Keratinocyte (primary cell): ENCODE results near the gene HMGCR. TPM values are rescaled to one million over a fixed set of nuclear protein-coding genes. Genes with fewer than 3 reads are reported as not detected.

ENCODE experiments used
- DNase-seq: peaks from one replicate; pipeline ENCODE4 v3.0.0-alpha.2; 2011; ENCODE audit warnings: low read depth, missing footprints, low spot score
- FAIRE-seq: peaks from 2 replicates; lab custom pipeline; 2011; peaks lifted over from hg19 to GRCh38; lab: Jason Lieb, UNC
- H2AFZ ChIP-seq: 2 replicates; pipeline ENCODE4 v1.6.0; 2012; ENCODE audit warnings: low read length, control low read depth, inconsistent platforms; ENCODE audit not compliant: control insufficient read depth
- H3K27ac ChIP-seq: 2 replicates; pipeline ENCODE4 v1.5.1; 2011; ENCODE audit warnings: low read length; ENCODE audit not compliant: control insufficient read depth, insufficient read depth
- H3K27me3 ChIP-seq: 3 replicates; pipeline ENCODE4 v1.6.0; 2011; ENCODE audit warnings: low read length; ENCODE audit not compliant: control insufficient read depth, insufficient read depth; ENCODE audit errors: extremely low read depth
- H3K36me3 ChIP-seq, 2 experiments: 2 replicates in 1 of 2; 3 replicates in 1 of 2; pipeline ENCODE4 v1.5.1; 2011; ENCODE audit warnings: low read length in 2 of 2, mild to moderate bottlenecking in 1 of 2; ENCODE audit not compliant: control insufficient read depth in 2 of 2, insufficient read depth in 2 of 2; ENCODE audit errors: extremely low read depth in 1 of 2
- H3K4me1 ChIP-seq: 3 replicates; pipeline ENCODE4 v1.5.1; 2011; ENCODE audit warnings: low read length; ENCODE audit not compliant: control insufficient read depth, insufficient read depth; ENCODE audit errors: extremely low read depth
- H3K4me2 ChIP-seq: 3 replicates; pipeline ENCODE4 v1.6.0; 2011; ENCODE audit warnings: low read depth, low read length; ENCODE audit not compliant: control insufficient read depth, insufficient read depth; ENCODE audit errors: extremely low read depth
- H3K4me3 ChIP-seq, 3 experiments: fragments of 200-600 bp in 1 of 3; sonication (generic) in 1 of 3; 2 replicates in 2 of 3; 3 replicates in 1 of 3; pipeline ENCODE4 v1.5.1; 2011 to 2016; ENCODE audit warnings: low read length in 3 of 3, mild to moderate bottlenecking in 3 of 3, control low read depth in 2 of 3, inconsistent platforms in 1 of 3, low read depth in 1 of 3, mixed read lengths in 1 of 3, mixed run types in 1 of 3, moderate library complexity in 1 of 3; ENCODE audit not compliant: control insufficient read depth in 2 of 3, insufficient read depth in 2 of 3; ENCODE audit errors: extremely low read depth in 1 of 3
- H3K79me2 ChIP-seq: 2 replicates; pipeline ENCODE4 v1.6.0; 2012; ENCODE audit warnings: low read length; ENCODE audit not compliant: control insufficient read depth, insufficient read depth
- H3K9ac ChIP-seq: 3 replicates; pipeline ENCODE4 v1.6.0; 2011; ENCODE audit warnings: low read length; ENCODE audit not compliant: control insufficient read depth, insufficient read depth; ENCODE audit errors: extremely low read depth
- H3K9me1 ChIP-seq: 3 replicates; pipeline ENCODE4 v1.6.0; 2011; ENCODE audit warnings: low read length; ENCODE audit not compliant: control insufficient read depth, insufficient read depth; ENCODE audit errors: extremely low read depth
- H3K9me3 ChIP-seq: 2 replicates; pipeline ENCODE4 v1.5.1; 2012; ENCODE audit warnings: low read depth, low read length; ENCODE audit not compliant: control insufficient read depth
- H4K20me1 ChIP-seq: 3 replicates; pipeline ENCODE4 v1.6.0; 2011; ENCODE audit warnings: low read length; ENCODE audit not compliant: control insufficient read depth, insufficient read depth; ENCODE audit errors: extremely low read depth
- CTCF ChIP-seq, 3 experiments: IDR thresholded peaks in 1 of 3; conservative IDR thresholded peaks in 1 of 3; optimal IDR thresholded peaks in 1 of 3; 2 replicates in 2 of 3; 3 replicates in 1 of 3; pipeline versions ENCODE3 to v1.5.1; 2011; ENCODE audit warnings: low read length in 3 of 3, mild to moderate bottlenecking in 3 of 3, moderate library complexity in 2 of 3, control low read depth in 1 of 3, inconsistent platforms in 1 of 3; ENCODE audit not compliant: insufficient read depth in 2 of 3; ENCODE audit errors: extremely low read depth in 1 of 3
- EZH2 ChIP-seq: IDR thresholded peaks from one replicate; pipeline ENCODE4 v1.6.1; 2012; ENCODE audit warnings: inconsistent platforms, mild to moderate bottlenecking, low read length, moderate library complexity
- dilution Hi-C: fragments of 300-500 bp; cut with MboI; formaldehyde crosslinking; loops from one replicate; pipeline ENCODE4 v1.7.0; 2020; ENCODE audit warnings: low sequenced_read_pairs; ENCODE audit not compliant: extremely low pct_ligation_motif_present
- polyA plus RNA-seq, 5 experiments: library from polyadenylated mRNA; depleted of rRNA in 3 of 5; stranded (reverse) in 3 of 5; stranded (forward) in 1 of 5; unstranded in 1 of 5; fragments of >200 nt; gene quantifications; 1 replicate in 1 of 5; 2 replicates in 3 of 5; 3 replicates in 1 of 5; pipeline versions ENCODE4 v1.2.1 to v1.2.3, GENCODE V29; 2011 to 2012; ENCODE audit warnings: missing spikeins in 2 of 5, low read depth in 1 of 5, low replicate concordance in 1 of 5

The HMGCR gene
- polyA plus RNA-seq, 1 donor (not counting 4 experiments of a cell fraction or from before 2014, with no cell fraction given), result 181 TPM

- Histone ChIP-seq H3K9me1 (peaks cover 2% of the 10 kb centered on the region), H3K4me3 (peak overlapping the region; percentile 66 to 97 (median 93)), H3K79me2 (peaks cover 53% of the 10 kb centered on the region), H3K27me3 (no peaks in the 10 kb centered on the region), H4K20me1 (peaks cover 23% of the 10 kb centered on the region), H3K4me1 (peaks cover 43% of the 10 kb centered on the region), H3K4me2 (peak overlapping the region; percentile 93), H2AFZ (no peak overlapping the region), H3K9ac (peak overlapping the region; percentile 89), H3K27ac (peak overlapping the region; percentile 86), H3K36me3 (peaks cover 0 to 2% of the 10 kb centered on the region in 2 experiments), H3K9me3 (no peaks in the 10 kb centered on the region)
- DNase-seq (no peak), FAIRE-seq (no peak)
- dilution Hi-C loops, result no loop called here
- no peak for TF ChIP-seq CTCF (optimal IDR thresholded peaks at IDR 0.05 in 1 of 3, IDR thresholded peaks at IDR 0.05 in 1 of 3, conservative IDR thresholded peaks at IDR 0.05 in 1 of 3; ENCODE audit: extremely low read depth in 1 of 3, insufficient read depth in 2 of 3, low read length in 3 of 3)
- TF ChIP-seq EZH2, result no peak
These were observed 474 bp downstream of the HMGCR start for GRCh38 chr5:75337366-75338021.

- peaks cover 62% of the 10 kb centered on the region for H3K79me2 ChIP-seq
- peak overlapping the region; percentile 93 for H3K4me2 ChIP-seq
- H3K4me3 ChIP-seq, result peak overlapping the region; percentile 66 to 97 (median 93)
- peaks cover 26% of the 10 kb centered on the region for H4K20me1 ChIP-seq
- peaks cover 1 to 5% of the 10 kb centered on the region in 2 experiments for H3K36me3 ChIP-seq
- FAIRE-seq (no peak), DNase-seq (no peak)
- no peaks in the 10 kb centered on the region for H3K9me3 ChIP-seq
- H3K27me3 ChIP-seq, result no peaks in the 10 kb centered on the region
- peaks cover 47% of the 10 kb centered on the region for H3K4me1 ChIP-seq
- peak overlapping the region; percentile 86 for H3K27ac ChIP-seq
- TF ChIP-seq CTCF (optimal IDR thresholded peaks at IDR 0.05 in 1 of 3, IDR thresholded peaks at IDR 0.05 in 1 of 3, conservative IDR thresholded peaks at IDR 0.05 in 1 of 3; ENCODE audit: extremely low read depth in 1 of 3, insufficient read depth in 2 of 3, low read length in 3 of 3) (no peak), EZH2 (no peak)
- H3K9ac ChIP-seq, result peak overlapping the region; percentile 89
- dilution Hi-C loops, result no loop called here
- no peak overlapping the region for H2AFZ ChIP-seq
- peaks cover 3% of the 10 kb centered on the region for H3K9me1 ChIP-seq
These were observed 1.4 kb downstream of the HMGCR start for GRCh38 chr5:75338408-75338807.
